Astrocyte of the spinal cord (primary cell): ENCODE results near the gene GSDME.

Source experiments
- DNase-seq: peaks from one replicate; pipeline ENCODE4 v3.0.0; 2011; ENCODE audit warnings: low read depth, low spot score
- H3K4me3 ChIP-seq: 2 replicates; pipeline ENCODE4 v1.5.1; 2011; ENCODE audit warnings: low read depth, mild to moderate bottlenecking, low read length, moderate library complexity
- CTCF ChIP-seq: IDR thresholded peaks from 2 replicates; pipeline ENCODE4 v1.5.1; 2012; ENCODE audit warnings: low read depth, mild to moderate bottlenecking, low read length, inconsistent platforms
- in situ Hi-C: cut with HindIII; loops from 2 replicates; pipeline ENCODE4 v1.10.0; 2017; ENCODE audit warnings: low sequenced_read_pairs

Gene GSDME

DNA sequence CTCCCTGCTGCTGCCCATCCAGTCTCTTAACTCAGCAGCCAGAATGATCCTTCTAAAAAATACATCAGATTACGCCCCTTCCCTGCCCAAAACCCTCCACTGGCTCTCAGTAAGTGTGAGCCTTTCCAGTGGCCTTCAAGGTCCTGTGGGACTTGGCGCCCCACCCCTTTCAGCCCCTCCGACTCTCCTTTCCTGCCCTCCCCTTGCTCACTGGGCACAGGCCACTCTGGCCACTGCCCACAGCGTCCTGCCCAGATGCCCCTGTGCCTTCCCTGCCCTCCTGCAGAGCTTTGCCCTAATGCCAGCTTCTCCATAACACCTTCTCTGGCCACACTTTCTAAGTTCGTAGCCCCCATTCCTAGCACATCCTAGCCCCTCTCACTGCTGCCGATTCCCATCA lies 13.8 kb downstream of the GSDME start:
- no peak for DNase-seq
- TF ChIP-seq CTCF: no peak
- in situ Hi-C loops: no loop called here
- no peak overlapping the region for H3K4me3 ChIP-seq

GRCh38 chr7:24742506-24743162 lies 14.6 kb downstream of the GSDME start:
- in situ Hi-C loops: no loop called here
- H3K4me3 ChIP-seq: no peak overlapping the region
- TF ChIP-seq CTCF: no peak
- no peak for DNase-seq

- H3K4me3 ChIP-seq: no peak overlapping the region
- TF ChIP-seq CTCF: no peak
- peak; percentile 92 for DNase-seq
- in situ Hi-C loops: no loop called here
Measured at GRCh38 chr7:24741679-24742505, 15.4 kb downstream of the GSDME start.

DNA sequence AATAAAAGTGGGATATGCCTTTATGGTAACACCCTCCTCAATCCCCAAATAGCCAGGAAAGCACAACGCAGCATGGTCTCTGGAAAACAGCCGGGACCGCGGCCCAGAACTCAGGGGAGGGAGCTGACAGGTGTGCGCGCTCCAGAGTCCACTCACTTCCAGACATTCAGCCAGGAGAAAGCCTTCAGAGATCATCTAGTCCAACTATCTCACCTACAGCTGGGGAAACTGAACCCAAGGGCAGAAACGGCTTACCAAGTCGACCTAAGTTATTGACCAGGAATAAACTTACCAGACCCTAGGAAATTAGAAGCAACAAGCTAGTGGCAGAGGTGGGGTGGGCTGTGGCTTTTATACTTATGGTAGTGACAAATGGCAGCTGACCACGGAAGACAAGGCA lies 16.4 kb downstream of the GSDME start:
- no peak overlapping the region for H3K4me3 ChIP-seq
- no peak for DNase-seq
- in situ Hi-C loops: no loop called here
- TF ChIP-seq CTCF: no peak

GRCh38 chr7:24739306-24739705 lies 18.0 kb downstream of the GSDME start:
- DNase-seq: no peak
- no peak overlapping the region for H3K4me3 ChIP-seq
- no peak for TF ChIP-seq CTCF
- in situ Hi-C loops: no loop called here

- in situ Hi-C loops: no loop called here
- no peak for DNase-seq
- H3K4me3 ChIP-seq: no peak overlapping the region
- TF ChIP-seq CTCF: no peak
Measured at GRCh38 chr7:24738577-24738976, 18.7 kb downstream of the GSDME start.
